HS-5 (cell line): ENCODE results near the gene FASN.

Experiments
- DNase-seq: peaks from one replicate; pipeline ENCODE4 v3.0.0-alpha.2; 2012; ENCODE audit warnings: low read depth

Gene FASN

DNA sequence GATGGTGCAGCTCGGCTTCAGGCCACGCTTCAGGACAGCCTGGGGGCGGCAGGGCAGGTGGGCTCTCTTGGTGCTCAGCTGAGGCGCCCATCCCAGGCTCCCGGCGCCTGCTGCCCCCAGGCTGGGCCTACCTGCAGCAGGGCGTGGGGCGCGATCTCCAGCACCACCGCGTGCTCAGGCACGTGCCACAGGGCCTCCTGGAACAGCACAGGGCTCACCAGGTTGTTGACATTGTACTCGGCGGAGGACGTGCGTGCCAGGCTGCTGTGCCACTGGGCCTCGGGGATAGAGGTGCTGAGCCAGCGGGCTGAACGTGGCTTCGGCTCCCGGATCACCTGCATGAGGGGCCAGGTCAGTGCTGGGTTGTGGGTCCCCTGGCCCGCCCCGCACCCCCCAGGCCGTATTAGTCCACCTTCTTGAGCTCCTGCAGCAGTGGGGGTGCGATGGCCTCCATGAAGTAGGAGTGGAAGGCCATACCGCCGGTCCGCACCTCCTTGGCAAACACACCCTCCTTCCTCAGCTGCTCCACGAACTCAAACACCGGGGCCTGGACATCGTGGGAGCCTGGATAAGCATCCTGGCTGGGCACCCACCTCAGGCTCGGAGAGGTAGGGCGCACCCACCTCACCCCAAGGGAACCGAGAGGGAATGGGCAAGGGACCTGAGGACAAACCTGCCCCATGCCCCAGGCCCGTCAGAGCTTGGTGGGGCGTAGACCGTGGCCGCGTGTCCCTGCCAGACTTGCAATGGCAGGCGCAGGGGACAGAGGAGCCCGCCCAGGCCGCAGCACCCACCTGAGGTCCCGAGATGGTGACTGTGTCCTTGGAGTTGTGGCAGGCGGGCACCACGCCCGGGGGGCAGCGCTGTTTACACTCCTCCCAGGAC, 9.0 kb downstream of the FASN start:
- DNase-seq = no peak

DNA sequence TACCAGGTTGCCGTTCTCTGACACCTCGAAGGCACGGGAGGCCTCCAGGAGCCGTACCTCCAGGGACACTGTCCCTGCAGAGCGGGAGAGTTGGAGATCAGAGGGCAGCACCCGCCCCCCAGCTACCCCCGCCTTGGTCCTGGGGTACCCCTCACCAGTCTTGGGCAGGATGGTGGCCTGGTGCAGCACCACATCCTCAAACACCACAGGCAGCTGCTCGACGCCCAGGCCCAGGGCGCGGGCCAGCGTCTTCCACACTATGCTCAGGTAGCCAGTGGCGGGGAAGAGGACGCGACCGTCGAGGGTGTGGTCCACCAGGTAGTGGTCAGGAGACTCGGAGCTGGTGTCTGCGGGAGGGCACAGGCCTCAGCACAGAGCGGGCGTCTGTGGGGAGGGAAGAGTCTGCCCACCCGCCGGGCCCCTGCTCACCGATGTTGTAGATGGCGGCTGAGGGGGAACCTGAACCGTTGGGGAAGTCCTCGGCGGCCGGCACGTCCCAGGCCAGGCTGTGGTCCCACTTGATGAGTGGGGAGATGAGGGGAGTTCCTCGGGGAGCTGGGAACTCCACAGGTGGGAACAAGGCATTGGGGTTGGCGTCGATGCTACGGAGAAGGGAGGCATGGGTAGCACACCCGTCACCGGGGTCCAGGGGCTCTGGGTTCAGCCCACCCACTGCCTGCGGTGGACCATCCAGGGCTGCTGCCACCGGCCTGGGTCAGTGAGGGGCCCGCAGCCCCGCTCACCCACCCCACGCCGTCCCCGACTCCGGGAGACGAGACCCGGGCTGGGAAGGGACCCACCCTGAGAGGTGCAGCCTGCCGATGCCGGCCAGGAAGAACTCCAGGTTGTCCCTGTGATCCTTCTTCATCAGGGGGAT, 9.8 kb downstream of the FASN start:
- no peak for DNase-seq

DNA sequence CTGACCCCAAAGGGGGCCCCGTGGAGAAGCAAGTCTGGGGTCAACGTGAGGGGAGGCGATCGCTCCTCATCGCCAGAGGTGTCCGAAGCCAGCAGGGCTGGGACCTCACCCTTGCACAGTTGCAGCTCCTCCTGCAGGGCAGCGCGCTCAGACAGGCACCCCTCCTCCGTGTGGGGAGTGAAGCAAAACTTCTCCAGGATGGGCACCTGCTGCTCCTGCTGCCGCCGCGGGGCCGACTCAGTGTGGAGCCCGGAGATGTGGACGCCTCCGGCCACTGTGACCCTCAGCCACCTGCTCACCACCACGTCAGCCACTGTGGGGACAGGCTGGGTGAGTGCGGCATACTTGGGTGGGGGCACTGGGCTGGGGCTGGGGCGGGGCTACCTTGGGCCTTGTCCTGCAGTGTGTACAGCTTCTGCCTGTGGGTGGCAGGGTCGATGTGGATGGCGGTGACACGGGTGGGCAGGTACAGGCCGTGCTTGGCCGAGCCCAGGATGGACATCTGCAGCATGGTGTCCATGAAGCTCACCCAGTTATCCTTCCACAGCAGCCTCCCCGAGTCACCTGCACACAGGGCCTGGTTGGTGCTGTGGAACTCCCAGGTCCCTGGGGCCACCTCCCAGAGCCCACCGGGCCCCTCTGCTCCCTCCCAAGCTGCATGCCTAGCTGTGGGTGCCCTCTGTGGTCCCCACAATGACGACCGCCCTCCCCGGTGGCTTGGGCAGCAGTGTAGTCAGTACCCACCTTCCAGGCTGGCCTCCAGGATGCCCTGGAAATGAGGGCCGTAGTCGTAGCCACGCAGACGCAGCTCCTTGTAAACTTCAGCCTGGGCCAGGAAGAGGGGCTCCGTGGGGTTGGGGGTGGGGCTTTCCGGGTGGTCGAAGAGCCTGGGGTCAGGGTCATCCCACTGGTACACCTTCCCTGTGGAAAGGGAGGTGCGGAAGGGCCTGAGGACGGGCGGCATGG, 10.8 kb downstream of the FASN start:
- no peak for DNase-seq

DNA sequence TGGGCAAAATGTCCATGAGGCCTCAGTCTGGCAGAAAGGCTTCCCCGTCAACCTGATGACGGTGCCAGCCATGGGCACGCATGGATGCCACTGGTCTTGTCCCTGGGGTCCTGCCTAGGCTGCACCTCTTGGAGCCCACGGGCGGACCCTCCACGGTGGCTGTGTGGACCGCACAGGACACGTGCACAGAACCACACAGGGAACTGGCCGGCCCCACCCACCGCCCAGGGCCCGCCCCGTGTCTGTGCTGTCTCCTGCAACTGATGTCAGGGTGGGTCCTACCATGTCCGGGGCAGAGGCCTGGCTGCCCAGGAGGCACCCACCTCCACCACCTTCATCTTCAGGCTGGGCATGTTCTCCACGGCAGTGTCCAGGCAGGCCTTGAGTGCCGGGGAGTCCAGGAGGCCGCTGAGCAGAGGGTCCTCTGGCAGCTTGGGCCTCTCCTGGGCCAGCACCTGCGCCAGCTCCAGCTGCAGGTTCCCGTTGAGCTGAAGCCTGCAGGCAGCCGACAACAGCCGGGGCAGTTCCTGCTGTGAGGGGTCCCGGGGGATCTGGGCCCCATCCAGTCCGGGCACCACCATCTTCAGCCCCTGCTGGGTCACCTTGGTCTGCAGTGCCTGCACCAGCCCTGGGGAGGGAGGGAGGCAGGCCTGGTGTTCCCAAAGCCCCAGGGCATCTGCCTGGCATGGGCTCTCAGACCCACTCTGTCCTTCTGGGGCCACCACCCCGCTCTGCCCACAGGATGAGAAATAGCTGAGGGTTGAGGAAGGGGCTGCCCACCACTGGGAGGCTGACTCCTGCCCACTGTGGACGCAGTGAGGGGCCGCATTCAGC, 11.9 kb downstream of the FASN start:
- DNase-seq = no peak

DNA sequence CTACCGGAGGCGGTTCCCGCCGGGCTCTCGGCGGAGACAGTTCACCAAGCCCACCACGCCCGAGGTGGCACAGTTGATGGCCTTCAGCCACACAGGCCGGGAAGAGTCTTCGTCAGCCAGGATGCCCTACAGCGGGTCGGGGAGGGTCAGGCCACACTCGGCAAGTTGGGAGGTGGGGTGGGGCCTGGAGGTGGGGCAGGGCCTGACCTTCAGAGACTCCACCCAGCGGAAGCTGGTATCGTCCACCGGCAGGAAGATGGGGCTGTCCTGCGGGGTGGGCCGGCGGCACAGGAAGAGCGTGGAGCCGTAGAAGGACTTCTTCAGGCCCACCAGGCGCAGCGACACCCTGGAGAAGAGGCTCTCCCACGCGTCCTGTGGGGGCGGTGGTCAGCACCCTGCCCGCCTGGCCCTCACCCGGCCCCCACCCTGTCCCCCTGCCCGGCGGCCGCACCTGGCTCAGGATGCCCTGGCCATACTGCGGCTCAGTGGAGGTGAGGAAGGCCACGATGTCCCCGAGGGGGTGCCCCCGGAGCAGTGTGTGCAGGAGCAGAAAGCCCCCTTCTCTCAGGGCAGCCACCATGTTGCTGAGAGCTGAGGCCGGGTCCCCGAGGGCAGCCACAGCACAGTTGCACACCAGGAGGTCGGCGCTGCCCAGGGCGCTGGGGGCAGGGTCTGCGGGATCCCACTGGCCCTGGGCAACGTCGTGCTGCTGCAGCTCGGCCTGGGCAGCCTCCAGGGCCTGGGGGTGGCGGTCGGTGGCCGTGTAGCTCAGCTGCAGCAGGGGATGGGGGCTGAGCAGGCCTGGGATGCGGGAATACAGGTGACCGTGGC, 12.8 kb downstream of the FASN start:
- DNase-seq = no peak

DNA sequence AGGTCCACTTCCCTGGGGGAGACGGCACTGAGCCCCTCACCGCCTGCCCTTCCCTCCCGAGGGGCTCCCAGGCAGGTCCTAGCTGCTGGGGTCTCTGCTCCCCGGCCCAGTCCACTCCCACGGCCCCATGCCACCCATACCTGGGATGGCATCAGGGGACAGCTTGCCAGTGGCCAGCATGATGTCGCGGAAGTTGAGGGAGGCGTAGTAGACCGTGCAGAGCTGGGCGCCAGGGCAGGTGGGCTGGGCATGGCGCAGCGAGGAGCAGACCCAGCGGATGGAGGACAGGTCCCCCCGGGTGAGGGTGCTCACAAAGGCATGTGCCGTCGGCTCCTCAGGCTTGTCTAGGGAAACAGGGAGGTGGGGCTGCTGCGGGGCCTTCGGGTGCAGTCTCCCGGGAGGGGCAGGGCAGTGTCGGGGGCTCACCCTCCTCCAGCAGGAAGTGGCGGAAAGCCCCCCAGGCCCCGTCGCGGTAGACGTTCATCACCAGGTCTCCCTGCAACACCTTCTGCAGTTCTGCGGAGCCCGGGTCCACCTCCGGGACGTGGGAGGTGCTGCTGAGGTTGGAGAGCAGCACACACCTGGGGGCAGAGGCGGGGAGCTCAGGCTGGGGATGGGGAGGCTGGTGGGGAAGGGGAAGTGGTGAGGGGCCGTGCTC, 13.5 kb downstream of the FASN start:
- no peak for DNase-seq

DNA sequence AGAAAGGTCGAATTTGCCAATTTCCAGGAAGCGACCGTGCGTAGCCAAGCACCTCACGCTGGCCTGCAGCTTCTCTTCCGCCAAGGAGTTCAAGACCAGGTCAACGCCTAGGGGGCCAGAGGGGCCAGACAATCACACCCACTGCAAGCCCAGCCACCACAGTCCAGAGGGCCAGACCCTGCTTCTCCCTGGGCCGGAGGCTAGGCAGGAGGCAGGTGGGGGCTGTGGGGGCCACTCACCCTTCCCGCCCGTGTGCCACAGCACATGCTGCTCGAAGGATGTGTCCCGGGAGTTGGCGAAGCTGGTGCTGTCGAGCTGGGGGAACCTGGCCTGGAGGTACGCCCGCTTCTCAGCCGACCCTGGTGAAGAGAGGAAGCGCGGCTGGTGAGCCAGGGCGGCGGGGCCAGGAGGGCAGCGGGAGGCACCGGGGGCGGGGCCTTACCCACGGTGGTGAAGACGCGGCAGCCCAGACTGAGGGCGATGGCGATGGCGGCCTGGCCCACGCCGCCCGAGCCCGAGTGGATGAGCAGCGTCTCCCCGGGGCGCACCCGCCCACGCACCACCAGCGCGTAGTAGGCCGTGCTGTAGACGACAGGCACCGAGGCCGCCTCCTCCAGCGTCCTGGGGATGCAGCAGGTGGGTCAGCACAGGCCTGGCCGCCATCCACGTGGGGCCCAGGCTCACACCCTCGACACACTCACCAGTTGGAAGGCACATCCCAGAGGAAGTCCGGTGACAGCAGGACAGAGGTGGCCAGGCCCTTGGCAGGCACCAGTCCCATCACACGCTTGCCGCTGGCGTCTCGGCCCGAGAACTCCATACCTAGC, 14.3 kb downstream of the FASN start:
- DNase-seq = no peak

DNA sequence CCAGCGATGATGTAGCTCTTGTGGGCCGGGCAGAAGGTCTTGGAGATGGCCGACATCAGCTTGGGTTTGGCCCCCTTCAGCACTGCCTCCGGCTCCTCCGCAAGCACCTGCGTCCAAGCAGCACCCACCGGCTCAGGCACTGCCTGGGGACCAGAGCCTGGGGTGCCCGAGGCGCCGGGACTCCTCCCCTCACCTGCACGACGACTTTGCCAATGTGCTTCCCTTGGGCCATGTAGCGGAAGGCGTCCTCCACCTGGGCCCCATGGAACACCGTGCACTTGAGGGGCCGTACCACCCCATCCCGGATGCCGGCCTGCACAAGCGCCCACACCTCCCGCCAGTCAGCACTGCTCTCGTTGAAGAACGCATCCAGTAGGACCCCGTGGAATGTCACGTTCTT, 15.0 kb downstream of the FASN start:
- no peak for DNase-seq

DNA sequence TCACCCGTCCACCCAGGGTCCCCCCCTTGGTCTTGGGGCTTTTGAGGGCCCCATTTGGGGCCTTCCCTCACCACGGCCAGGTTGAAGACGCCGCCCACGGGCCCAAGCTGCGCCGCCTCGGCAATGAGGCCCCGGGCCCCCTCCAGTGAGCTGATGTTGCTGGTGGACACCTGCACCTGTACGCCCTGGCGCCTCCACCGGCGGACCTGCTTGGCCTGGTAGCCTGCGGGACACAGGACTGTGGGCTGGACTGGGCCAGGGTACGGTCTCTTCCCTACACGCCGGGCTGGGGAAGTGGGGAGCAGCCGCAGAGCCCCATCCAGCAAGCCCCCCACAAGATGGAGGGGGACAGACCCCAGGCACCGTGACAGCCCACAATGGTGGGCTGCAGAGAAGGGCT, 15.6 kb downstream of the FASN start:
- DNase-seq = no peak

DNA sequence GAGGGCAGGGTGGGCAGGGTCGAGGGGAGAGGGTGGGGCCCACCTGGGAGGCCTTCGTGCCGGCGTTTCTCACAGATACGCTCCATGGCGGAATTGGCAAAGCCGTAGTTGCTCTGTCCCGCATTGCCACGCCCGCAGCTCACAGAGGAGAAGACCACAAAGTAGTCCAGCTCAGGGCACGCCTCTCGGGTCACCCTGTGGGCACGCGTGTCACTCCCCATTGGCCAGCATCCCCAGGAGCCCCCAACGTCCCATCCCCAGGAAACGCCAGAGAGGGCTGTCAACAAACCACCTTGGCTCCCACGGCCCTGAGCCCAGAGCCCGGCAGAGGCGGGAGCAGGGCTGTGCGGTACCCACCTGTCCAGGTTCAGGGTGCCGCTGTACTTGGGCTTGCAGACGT, 16.1 kb downstream of the FASN start:
- no peak for DNase-seq

DNA sequence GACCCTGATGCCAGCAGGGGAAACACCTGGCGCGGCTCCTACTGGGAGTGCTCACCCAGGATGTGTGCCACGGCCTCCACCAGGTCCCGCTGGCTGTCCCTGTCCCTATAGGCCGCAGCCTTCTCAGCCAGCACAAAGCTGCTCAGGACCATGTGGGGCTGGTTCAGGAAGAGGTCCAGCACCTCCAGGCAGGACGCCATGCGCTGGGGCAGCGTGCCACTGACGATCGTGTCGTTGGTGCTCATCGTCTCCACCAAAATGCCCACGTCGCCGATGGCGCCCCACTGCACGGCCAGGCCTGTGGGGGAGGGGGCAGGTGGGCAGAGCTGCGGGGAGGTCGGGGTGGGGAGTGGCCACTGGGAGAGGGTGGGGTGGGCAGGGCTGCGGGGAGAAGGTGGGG, 16.5 kb downstream of the FASN start:
- no peak for DNase-seq

DNA sequence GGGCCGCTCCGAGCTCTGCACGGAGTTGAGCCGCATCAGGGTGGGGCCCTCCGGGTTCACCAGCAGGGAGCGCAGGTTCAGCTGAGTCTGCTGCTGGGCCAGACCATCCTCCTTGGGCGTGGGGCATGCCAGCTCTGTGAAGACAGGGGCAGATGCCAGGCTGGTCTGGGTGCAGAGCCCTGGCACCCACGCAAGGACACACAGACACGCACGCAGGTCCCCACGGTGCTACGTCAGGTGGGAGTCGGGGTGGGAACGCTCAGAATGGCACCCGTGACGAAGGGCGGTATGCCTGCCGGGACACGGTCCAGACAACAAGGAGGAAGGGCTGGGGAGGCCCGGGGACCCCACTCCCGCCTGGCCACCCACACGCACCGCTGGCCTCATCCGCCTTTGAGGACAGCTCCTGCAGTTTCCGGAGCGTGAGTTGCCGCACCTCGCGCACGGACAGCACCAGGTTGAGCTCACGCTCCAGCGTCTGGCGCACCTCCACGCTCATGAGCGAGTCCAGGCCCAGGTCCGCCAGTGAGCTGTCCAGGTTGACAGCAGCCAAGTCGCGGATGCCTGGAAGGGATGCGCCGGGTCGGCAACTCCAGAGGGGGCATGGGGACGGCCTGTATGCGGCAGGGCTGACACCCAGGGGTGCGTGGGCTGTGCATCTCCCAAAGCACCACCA, 17.1 kb downstream of the FASN start:
- no peak for DNase-seq

DNA sequence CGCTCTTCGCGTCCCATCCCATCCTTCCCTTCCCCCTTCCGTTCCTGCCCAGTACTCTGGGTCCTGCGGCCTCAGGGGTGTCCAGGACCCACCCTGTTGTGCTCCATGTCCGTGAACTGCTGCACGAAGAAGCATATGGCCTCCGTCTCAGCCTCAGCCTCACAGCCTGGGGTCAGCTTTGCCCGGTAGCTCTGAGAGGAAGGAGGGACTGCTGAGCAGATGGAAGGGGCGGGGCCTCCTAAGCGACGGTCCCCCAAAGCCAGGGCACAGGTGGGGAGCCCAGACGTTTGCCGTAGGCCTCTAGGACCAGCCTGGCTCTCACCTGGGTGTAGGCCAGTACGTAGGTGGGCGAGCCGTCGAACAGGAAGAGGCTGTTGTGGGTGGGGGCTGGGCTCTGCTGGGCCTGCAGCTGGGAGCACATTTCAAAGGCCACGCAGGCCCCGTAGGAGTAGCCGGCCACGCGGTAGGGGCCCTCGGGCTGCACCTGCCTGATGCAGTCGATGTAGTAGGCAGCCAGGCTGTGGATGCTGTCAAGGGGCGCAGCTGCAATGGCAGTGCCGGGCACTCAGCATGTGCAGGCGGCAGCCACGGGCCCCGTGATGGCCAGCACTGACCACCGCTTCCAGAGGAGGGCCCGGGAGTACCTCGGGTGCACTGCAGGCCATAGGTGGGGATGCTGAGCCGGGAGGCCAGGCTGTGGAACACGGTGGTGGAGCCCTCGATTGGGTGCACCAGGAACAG, 17.8 kb downstream of the FASN start:
- no peak for DNase-seq

DNA sequence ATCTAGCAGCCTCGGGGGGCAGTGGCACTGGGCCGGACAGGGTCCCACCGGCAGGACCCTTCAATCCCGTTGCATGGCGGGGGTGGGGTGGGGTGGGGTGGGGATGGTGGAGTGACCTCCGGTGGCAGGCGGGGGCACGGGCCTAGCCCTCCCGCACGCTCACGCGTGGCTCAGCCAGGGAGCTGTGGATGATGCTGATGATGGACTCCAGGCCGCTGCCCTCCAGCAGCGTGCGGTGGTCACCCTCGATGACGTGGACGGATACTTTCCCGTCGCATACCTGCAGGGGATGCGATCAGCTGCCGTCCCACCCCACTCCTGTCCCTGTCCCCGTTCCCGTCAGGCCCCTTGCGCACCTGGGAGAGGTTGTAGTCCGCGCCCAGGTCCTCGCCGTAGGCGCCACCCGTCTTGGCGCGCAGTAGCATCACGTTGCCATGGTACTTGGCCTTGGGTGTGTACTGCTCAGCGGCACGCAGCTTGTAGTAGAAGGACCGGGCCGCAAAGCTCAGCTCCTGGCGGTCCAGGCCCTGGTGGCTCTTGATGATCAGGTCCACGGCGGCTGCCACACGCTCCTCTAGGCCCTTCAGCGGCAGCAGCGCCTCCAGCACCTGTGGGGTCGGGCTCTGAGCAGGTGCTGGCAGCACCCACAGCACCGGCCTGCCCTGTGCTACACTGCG, 18.9 kb downstream of the FASN start:
- DNase-seq = no peak

DNA sequence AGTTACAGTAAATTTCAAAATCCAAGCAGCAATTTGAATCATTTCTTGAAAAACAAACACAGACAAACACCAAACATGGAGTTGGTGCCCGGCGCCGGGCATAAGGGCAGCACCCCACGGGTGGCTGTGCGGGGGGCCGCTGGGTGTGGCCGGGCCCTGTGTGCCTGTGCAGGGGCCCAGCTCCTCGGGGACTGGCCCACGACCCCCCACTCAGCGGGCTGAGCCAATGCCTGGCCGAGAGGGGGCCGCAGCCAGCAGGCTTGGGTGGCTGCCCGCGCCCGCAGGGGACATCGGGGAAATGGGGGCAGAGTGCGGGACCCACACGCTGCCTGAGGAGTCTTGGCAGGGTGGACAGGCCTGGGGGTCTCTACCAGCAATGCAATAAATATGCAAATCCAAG, 19.6 kb downstream of the FASN start:
- no peak for DNase-seq

DNA sequence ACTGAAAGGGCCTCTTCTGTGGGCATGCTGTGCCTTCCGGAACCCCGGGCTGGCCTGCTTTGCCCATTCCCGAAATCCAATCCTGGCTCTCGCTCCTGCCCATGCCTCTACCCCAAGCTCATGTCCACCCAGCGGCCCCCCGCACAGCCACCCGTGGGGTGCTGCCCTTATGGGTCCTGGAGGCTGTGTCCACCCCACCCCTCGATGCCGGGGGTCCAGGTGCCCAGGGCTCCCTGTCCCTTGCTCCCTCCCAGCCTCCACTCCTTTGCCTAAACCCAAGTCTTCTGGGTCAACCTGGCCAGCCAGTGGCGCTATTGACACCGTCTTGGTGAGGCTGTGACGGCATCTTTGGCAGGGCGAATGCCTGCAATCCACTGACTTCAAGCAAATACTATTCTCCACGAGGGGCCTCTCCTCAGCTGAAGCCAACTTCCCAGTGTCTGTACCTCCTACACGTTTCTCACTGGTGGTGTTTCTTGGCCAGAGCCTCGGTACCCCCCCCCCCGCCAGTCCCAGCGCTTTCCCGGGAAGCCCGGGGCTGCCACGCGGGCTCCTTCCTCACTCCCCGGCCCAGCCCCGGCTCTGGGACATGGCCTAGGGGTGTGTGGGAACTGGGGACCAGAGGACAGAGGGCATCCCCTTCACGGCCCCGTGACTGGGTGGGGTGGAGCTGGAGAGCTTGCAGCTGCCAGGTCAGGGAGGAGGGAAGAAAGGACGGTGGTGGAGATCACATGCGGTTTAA, 20.2 kb downstream of the FASN start:
- DNase-seq = no peak
